HG03095 (cell line): Measurements from ENCODE around the gene AP1AR.
"Not testable (repeated sequence)": the region's sequence is repeated elsewhere in the genome, so short reads cannot be mapped to it uniquely, and the experiment has no call there.

Source experiments
- ATAC-seq: cut with Tn5 transposase; IDR thresholded peaks from one replicate; pipeline ENCODE4 v1.9.1; 2021; ENCODE audit warnings: moderate library complexity; ENCODE audit not compliant: unreplicated experiment

The AP1AR gene, protein sequence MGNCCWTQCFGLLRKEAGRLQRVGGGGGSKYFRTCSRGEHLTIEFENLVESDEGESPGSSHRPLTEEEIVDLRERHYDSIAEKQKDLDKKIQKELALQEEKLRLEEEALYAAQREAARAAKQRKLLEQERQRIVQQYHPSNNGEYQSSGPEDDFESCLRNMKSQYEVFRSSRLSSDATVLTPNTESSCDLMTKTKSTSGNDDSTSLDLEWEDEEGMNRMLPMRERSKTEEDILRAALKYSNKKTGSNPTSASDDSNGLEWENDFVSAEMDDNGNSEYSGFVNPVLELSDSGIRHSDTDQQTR

DNA sequence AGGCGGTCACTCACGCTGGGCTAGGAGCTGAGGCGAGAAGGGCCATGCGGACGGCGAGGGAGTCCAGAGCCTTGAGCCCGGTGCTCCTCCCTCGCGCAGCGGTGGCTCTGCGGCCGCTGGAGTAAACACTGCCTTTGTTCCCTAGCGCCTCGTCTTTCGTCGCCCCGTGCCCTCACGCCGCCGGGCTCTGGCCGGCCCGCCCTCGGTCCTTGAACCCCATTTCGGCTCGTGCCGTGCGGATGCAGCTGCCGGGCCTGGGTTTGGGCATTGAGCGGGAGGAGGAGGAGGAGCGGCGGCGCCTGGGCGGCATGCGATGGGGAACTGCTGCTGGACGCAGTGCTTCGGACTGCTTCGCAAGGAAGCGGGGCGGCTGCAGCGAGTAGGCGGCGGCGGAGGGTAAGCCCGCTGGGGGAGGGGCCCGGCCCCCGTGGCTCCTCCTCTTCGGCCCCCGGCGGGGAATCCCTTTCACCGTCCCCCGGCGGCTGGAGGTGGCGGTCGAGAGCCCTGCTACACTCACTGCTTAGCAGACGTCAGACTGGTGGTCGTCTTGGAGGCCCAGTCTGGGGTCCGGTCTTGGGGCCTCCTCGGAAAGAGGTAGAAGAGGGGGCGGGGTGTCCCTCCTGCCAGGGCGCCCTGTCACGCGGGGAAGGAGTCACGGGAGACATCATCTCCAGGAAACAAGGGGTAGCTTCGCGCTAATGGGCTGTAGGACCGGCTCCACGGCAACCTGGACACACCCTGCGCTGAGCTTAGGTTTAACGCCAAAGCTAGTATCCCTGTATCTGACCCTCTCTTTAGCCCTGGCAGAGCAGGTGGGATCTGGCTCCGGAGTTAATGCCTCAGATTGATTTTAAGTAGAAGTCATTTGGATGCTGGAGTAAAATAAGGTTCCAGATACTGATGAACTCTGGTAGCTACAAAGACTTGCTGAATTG lies at the start of gene AP1AR:
TSS of gene AP1AR (plus strand) at position 9 of the 935 bp plus-strand sequence. CDS start at position 314, 305 bp downstream.
- ATAC-seq, result peak; percentile 71

DNA sequence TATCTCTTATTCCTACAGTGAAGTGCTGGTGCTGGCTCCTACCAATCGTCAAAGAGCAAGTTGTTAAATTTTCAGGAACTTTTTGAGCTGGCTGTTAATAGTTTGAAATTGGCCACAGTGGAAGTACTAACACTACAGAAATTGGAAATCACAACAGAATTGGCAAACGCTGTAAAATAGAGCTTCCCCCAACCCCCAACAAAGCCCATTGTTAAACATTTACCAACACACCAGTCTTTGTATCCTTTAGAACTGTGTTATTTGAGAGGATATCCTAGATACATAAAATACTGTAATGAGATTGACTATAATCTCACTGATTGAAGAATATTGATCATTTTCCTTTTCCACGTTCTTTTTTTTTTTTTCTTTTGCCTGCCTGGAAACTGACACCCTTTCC lies 49.0 kb upstream of the AP1AR start:
- ATAC-seq, result no peak

DNA sequence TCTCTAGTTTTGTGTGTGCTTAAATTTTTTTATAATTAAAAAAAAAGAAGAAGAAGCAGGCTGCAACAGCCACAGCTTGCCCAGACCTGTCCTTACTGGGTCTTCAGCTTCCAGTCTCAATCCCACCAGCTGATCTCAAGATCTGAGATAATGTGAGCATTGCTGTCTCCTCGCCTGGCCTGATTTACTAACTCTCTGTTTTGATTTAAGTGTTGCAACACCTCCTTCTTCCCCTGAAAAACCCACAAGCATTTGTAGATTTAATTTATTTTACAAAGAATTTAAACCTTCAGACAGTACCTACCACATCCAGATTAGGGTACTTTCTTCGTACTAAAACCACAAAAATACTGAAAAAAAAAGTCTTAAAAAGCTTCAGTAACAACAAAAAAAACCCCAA lies 48.3 kb upstream of the AP1AR start:
- no peak for ATAC-seq

DNA sequence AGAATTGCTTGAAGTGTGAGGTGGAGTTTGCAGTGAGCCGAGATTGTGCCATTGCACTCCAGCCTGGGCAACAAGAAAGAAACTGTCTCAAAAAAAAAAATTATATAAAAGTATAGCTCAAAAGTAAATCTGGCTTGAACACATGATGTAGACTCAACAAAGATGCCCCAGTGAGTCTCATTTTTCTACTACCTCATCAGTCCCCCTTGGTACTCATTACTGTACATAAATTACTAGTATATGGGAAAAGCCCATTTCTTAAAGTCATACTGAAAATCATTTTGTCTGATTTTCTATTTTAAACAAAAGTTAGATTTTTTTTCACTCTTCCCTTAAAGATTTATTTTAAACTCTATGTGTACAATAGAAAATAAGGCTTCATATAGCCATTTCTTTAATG lies 47.1 kb upstream of the AP1AR start:
- ATAC-seq, result no peak

DNA sequence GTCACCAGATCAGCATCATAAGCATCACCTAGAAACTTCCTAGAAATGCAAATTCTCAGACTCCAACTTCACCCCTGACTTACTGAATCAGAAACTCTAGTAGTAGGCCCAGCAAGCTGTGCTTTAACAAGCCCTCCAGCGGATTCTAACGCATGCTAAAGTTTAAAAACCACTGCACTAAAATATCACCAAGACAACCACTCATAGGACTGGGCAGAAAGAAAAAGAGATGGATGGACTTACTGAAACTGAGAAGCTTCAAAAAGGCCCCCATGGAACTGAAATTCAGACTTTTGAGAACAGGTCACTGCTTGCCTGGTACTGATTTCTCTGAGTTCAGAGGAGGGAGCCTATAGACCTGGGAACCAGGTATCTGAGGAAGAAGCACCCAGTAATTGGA lies 46.3 kb upstream of the AP1AR start:
- peak; percentile 57 for ATAC-seq

DNA sequence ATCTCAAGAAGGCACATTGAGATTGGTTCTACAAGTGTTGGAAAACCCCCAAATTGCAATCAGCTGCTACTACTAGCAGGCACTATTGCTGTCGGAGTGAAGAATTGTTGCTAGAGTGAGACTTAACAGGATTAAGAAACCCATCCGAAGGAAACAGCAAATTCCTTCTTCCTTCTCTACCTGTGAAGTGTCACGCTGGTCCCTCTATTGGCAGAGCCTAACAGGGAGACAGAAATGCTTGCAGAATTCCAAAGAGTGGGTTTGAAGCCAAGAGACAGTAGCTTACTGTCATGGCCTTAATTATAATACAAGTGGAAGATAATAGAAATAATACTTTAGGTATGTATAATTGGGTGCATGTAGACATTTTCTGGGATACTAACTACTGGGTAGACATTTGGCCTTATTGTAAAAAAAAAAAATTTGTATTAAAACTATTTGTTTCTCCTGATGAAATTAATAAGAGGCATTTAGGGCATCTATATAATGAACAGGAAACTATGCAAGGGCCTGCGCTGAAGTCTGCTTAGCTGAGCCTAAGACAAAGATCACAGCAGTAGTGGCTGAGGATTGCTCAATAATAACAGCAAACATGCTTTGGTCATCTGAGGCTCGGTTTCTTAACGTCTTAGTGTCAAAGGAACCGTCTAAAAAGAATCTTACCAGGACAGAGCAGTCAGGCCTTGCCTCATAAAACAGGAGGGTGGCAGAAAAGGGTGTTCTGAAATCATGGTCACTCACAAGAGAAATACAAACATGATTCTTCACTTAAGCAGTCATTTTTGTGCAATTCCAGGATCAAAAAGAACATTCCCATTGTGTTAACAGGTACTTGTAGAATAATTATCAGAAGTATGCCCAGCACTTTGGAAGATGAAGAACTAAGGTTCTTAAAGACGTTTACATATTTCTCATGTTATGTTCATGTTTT lies 45.6 kb upstream of the AP1AR start:
- no peak for ATAC-seq

DNA sequence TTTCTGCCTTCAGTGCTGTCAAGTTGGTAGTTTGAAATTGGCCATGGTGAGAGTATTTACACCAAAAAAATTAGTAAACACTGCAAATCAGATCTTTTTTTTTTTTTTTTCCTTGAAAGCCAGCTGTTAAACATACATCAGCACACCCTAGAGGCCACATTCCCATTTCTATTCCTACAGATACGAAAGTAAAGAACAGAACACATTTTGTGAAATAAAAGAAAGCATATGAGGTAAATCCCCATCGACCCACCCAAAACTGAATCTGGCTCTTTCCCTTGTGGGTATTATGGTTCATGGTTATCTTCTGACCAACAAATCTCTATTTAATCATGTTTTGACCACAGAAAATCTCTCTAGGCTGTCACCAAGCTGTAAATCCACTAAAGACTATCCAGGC lies 41.8 kb upstream of the AP1AR start:
- ATAC-seq, result no peak

DNA sequence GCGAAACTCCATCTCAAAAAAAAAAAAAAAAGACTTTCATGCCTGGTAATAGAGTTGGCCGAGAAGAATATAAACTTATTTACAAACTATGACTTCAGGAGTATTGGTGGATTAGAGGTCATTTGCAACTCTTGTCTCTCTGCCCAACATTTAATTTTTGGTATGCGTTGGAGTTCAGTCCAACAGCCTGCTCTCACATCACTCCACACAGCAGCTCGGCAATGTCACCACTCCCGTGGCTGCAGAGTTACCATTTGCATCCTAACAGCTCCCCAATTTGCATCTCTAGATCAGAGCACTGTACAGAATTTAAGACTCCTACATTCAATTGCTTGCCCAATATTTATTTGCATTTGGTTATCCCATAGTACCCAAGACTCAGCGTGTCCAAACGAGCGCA lies 40.9 kb upstream of the AP1AR start:
- no peak for ATAC-seq

DNA sequence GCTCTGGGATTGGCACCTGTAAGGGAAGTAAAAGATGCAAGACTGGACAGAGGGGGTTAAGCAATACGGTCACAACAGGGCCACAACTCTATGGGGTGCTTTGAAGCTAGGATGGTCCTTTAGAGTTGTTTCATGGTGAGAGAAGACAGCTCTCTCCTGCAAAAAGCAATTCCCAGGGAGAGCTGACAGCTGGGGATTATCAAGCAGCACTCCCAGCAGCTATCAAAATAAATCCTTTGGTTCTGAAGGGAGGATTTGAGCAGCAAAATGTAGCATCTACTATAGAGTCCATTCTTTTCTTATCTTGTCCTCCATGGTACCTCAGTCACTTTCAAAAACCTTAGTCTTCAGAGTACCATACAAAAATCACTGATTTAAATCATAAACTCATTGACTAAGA lies 35.1 kb upstream of the AP1AR start:
- ATAC-seq, result no peak

DNA sequence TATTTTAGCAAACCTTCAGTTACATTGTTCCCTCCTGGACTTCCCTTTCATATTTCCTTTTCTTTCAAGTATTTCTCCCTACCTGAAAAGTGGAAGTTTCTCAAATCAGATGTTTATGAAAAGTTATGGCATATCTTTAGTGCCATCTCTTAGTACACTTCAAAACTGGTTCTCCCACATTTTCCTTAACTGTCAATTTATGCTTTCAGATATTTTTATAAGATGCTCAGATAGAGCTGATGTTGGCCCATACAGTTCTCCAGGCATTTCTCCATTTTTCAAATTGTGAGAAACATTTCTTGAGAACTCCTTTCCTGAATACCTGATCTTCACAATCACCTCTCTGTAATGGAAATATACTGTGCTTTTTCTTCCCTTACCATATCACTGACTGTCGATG lies 32.5 kb upstream of the AP1AR start:
- ATAC-seq, result no peak

DNA sequence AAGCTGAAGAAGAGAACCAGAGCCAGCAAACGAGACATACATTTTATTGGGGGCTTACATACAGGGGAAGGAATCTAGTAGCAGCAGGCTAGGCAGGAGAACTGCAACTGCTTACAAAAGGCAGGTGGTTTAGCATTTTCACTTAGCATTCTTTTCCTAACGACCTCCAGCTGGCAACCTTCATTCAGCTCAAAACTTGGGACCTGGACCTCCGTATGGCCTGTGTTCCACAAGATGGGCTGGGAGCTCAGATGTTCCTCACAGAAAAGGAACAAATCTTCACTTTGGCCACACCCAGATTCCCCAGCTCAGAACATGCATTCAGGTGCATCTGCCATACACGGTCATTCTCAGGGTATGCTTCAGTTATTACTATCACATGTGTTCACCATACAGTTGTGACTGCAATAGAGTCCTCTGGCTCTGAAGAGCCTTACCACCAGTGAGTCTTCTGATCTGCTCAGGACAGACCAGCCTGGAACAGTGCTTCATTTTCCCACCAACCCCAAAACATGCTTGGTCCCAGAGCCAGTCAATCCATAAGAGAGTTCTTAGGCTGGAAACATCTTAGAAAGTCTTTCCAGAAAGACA lies 29.6 kb upstream of the AP1AR start:
- ATAC-seq, result peak; percentile 43

DNA sequence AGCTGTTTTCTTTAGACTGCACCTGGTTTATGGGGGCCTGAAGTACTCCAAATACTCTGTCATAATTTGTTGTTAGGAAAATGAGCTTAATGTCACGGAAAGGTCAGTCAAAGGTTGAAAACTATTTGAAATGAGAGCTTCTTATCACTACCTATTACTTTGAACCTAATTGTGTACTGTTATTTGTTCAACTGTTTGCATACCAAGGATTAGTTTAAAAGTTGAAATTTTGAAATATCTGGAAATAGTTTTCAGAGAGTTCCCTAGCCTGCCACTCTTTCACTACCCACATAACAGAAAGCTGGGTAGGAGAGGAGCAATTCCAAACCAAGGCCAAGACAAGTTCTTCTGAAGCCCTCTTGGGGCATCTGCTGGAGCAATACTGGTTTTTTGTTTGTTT lies 28.0 kb upstream of the AP1AR start:
- no peak for ATAC-seq

DNA sequence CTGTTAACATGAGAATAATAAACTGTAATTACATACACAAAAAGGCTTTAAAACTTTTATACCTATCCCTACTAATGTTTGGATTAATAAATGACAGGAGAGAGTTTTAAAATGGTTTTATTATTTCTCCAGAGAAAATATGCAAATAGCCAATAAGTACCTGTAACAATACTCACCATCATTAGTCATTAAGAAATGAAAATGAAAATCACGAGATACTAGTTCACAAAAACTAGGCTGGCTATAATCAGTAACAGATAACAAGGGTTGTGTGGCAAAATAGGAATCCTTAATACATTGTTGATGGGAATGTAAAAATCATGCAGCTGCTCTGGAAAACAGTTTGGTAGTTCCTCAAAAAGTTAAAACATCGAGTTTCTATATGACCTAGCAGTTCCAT lies 25.2 kb upstream of the AP1AR start:
- no peak for ATAC-seq

DNA sequence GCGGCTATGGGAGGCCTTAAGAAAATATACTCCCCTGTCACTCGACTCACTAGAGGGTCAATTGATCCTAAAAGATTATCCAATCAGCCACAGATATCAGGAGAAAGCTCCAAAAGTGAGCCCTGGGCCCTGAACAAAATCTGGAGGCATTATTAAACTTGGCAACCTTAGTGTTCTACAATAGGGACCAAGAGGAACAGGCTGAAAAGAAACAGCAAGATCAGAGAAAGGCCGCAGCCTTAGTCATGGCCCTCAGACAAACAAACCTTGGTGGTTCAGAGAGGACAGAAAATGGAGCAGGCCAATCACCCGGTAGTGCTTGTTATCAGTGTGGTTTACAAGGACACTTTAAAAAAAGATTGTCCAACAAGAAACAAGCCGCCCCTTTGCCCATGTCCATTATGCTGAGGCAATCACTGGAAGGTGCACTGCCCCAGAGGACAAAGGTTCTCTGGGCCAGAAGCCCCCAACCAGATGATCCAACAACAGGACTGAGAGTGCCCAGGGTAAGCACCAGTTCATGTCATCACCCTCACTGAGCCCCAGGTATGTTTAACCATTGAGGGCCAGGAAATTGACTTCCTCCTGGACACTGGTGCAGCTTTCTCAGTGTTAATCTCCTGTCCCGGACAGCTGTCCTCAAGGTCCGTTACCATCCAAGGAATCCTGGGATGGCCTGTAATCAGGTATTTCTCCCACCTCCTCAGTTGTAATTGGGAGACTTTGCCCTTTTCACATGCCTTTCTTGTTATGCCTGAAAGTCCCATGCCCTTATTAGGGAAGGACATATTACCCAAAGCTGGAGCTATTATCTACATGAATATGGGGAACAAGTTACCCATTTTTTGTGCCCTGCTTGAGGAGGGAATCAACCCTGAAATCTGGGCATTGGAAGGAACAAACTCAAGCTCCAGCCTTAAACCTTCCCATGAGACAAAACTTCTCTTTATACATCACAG lies 23.2 kb upstream of the AP1AR start:
- ATAC-seq, result not testable (repeated sequence)

DNA sequence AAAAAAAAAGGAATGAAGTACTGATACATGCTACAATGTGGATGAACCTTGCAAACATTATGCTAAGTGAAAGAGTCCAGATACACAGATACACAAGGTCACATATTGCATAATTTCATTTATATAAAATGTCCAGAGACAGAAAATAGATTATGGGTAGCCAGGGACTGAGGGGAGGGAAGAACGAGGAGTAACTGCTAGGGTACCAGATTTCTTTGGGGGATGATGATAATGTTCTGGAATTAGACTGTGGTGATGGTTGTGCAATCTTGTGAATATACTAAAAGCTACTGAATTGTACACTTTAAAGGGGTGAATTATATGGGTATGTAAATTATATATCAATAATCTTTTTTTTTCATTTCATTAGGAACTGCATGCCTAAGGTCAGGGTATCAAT lies 20.8 kb upstream of the AP1AR start:
- no peak for ATAC-seq

DNA sequence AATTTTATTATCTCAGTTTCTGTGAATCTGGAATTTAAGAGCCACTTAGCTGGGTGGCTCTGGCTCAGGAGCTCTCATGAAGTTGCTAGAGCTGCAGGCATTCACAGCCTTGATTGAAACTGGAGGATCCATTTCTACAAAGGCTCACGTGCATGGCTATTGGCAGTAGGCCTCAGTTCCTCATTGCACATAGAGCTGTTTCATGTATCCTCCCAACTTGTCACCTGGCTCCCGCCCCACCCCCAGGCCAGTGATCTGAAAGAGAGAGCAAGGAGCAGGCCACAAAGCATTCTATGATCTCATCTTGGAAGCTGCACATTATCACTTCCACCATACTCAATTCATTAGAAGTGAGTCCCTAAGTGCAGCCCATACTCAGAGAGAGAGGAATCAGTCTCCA lies 18.5 kb upstream of the AP1AR start:
- ATAC-seq, result peak; percentile 55

DNA sequence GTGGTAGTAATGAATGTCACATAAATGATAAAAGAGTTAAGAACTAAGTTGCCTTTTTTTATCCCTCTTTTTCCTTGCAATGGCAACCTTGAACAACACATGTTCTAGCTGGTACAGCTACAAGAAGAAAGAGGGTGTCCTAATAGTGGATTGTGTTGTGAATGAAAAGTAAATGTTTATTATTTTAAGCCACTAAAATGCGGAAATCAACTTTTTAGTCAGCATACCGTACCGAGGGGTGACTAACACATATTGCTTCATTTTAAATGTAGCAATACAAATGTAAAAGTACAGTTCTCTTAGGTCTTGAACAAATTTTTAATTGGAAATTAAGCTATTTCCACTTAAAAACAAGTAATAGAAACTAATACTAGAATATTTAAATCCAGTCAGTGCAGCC lies 17.7 kb upstream of the AP1AR start:
- no peak for ATAC-seq

DNA sequence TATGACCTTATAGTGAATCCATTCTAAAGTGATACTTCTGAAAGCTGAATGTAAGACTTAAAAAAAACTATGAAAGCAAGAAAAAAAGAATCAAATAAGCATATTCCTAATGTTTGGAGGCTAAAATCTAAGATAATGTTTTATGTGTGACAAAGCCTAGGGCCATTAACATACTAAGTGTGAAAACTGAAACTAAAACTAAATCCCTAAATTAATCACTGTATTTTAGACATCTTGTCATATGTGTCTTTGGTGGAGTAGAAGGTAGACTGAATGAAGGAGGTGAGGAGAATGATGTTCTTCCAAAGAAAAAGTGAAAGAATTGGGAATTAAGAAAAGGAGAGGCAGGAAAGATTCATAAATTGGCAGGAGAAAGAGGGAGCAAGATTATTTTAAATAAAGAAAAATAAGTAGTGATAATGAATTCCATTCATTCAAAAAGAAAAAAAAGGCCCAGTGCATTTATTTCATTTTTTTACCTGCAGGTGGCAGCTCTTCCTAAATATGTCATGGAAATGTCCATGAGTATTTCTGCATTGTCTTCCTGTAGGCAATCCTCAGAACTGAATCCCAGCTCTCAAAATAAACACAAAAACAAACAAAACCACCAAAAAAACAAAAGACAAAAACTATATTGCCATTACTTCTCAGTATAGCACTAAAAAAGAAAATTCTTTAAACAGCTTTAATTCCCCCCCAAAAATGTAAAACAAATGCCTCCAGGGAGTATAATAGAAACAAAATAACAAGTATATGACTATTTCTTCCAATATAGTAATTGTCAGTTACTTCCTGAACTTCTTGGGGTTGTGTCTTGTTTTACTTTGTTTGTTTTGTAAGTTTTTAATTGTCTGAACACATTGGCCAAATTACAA lies 17.0 kb upstream of the AP1AR start:
- ATAC-seq, result no peak
